ENCODE measurements around the gene ACAP3. TPM values are rescaled to one million over a fixed set of nuclear protein-coding genes. Genes with fewer than 3 reads are reported as not detected.

Gene ACAP3
- total and polyA plus RNA-seq, 10 of the 15 experiments (the other 5 are each of a cell fraction or from before 2014, with no cell fraction given) = 0.05 to 34.2 (median 7.1) TPM

- no peak for TF ChIP-seq RB1 (IDR thresholded peaks at IDR 0.05; ENCODE audit: borderline replicate concordance)
- no peak for TF ChIP-seq STAT3 (IDR thresholded peaks at IDR 0.05; ENCODE audit: low read depth, low read length)
- no peak for TF ChIP-seq SMC3 (IDR thresholded peaks at IDR 0.05; ENCODE audit: borderline replicate concordance, low read length)
- peak; percentile 97 for TF ChIP-seq MAX (IDR thresholded peaks at IDR 0.05; ENCODE audit: low read depth, low read length)
- no peak for TF ChIP-seq REST (IDR thresholded peaks at IDR 0.05; ENCODE audit: low read depth, low read length)
- TF ChIP-seq CTCF (IDR thresholded peaks at IDR 0.05 in 2 of 3, conservative IDR thresholded peaks at IDR 0.05 in 1 of 3; ENCODE audit: control insufficient read depth in 2 of 3, extremely low read depth in 1 of 3, insufficient read depth in 1 of 3, low read depth in 3 of 3, low read length in 3 of 3) = 0 out of 6 replicates have a peak, but pooled peaks of 1 of the 3 experiments have one; percentile 5
- TF ChIP-seq KLF5 (IDR thresholded peaks at IDR 0.05; ENCODE audit: partially characterized antibody) = no peak
- TF ChIP-seq CBFB (IDR thresholded peaks at IDR 0.05; ENCODE audit: low read depth) = peak; percentile 49; the same call in 1 of the 2 replicates
- no peak for TF ChIP-seq E4F1 (IDR thresholded peaks at IDR 0.05; ENCODE audit: borderline replicate concordance, partially characterized antibody)
- no peak for TF ChIP-seq POU2F2 (IDR thresholded peaks at IDR 0.05; ENCODE audit: borderline replicate concordance, low read depth, low read length)
- TF ChIP-seq ATF7 (IDR thresholded peaks at IDR 0.05; ENCODE audit: low read depth) = peak; percentile 68
- TF ChIP-seq TCF12 (IDR thresholded peaks at IDR 0.05; ENCODE audit: low read depth, low read length) = no peak
- peak; percentile 79; the same call in 1 of the 2 replicates for TF ChIP-seq POLR2AphosphoS2 (IDR thresholded peaks at IDR 0.05; ENCODE audit: low read depth, low read length)
- no peak for TF ChIP-seq NR2C2 (IDR thresholded peaks at IDR 0.05; ENCODE audit: borderline replicate concordance, control insufficient read depth, insufficient read length, low read depth)
- no peak; the same call in 1 of the 2 replicates for TF ChIP-seq BACH1 (IDR thresholded peaks at IDR 0.05; ENCODE audit: borderline replicate concordance)
- no peak for TF ChIP-seq ZNF207 (IDR thresholded peaks at IDR 0.05; ENCODE audit: borderline replicate concordance)
- peak; percentile 97 for TF ChIP-seq ZNF687 (IDR thresholded peaks at IDR 0.05)
- no peak for TF ChIP-seq RCOR1 (conservative IDR thresholded peaks at IDR 0.05; ENCODE audit: low read depth, low read length)
Measured at GRCh38 chr1:1250786-1251284, 56.9 kb downstream of the ACAP3 start (continued).
